ENCODE measurements around the gene TLX3.

The TLX3 gene

DNA sequence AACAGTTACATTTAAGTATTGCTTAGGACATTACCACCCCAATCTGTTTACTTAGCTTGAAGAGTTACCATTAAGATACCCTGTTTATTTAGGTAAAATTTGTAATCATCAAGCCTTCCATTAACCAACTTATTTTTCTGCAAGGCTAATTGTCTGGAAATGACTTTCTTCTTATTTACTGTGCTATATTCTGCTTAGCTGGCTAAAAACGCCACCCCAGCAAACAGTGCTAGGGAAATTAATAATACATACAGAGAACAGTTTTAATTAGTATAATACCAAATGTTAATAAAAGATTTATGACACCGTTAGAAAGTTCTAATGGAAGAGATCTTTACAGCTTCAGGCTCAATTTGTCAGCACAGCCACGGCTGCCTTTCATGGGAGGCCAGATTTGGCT, 14.0 kb downstream of the TLX3 start:
- no peak for DNase-seq (ENCODE audit: low read depth)
- TF ChIP-seq, protein P1, sequence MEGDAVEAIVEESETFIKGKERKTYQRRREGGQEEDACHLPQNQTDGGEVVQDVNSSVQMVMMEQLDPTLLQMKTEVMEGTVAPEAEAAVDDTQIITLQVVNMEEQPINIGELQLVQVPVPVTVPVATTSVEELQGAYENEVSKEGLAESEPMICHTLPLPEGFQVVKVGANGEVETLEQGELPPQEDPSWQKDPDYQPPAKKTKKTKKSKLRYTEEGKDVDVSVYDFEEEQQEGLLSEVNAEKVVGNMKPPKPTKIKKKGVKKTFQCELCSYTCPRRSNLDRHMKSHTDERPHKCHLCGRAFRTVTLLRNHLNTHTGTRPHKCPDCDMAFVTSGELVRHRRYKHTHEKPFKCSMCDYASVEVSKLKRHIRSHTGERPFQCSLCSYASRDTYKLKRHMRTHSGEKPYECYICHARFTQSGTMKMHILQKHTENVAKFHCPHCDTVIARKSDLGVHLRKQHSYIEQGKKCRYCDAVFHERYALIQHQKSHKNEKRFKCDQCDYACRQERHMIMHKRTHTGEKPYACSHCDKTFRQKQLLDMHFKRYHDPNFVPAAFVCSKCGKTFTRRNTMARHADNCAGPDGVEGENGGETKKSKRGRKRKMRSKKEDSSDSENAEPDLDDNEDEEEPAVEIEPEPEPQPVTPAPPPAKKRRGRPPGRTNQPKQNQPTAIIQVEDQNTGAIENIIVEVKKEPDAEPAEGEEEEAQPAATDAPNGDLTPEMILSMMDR (IDR thresholded peaks at IDR 0.05; ENCODE audit: insufficient read depth, low read depth, low read length, missing control alignments): no peak
- H3K4me3 ChIP-seq (ENCODE audit: low read depth, low read length): no peak overlapping the region

- TF ChIP-seq, protein P1 (IDR thresholded peaks at IDR 0.05; ENCODE audit: insufficient read depth, low read depth, low read length, missing control alignments): no peak
- no peak for DNase-seq (ENCODE audit: low read depth)
- no peak overlapping the region for H3K4me3 ChIP-seq (ENCODE audit: low read depth, low read length)
Observed at GRCh38 chr5:171323806-171324632, 15.0 kb downstream of the TLX3 start.

DNA sequence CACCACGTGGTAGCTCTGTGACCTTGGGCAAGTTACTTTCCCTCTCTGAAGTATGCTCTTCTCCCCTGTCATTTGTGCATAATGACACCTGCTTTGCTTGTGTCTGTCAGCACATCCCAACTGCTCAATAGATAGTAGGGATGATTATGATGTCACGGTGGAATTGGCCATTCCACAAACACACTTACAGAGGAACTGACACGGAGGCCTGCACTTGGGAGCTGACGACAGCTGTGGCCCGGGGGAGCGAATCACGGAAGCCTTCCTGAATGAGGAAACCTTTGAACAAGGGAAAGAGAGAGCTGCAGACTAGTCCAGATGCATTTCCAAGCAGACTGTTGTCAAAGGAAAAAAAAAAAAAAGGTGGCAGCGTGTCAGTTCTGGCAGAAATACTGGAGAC, 21.0 kb downstream of the TLX3 start:
- TF ChIP-seq, protein P1 (IDR thresholded peaks at IDR 0.05; ENCODE audit: insufficient read depth, low read depth, low read length, missing control alignments): no peak
- H3K4me3 ChIP-seq (ENCODE audit: low read depth, low read length): no peak overlapping the region
- DNase-seq (ENCODE audit: low read depth): no peak

DNA sequence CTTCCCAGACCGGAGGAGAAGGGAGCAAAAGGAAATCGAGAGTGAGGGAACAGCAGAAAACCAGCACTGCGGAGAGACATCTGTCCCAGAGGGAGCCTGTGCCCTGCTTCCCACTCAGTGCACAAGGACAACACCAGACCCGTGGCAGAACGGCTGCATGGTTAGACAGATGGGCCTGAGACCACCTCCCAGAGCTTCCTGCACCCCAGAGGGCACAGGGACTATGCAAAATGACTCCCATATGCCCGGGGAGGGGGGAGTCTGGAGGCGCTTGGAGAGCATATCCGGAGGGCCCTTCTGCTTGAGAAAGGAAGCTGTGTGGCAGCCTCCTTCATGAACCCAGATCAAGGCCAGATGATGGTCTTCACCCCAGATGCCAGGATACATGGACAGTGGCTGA, 26.6 kb downstream of the TLX3 start:
- TF ChIP-seq, protein P1 (IDR thresholded peaks at IDR 0.05; ENCODE audit: insufficient read depth, low read depth, low read length, missing control alignments): no peak
- H3K4me3 ChIP-seq (ENCODE audit: low read depth, low read length): no peak overlapping the region
- no peak for DNase-seq (ENCODE audit: low read depth)

GRCh38 chr5:171336521-171337209, 27.6 kb downstream of the TLX3 start:
- DNase-seq (ENCODE audit: low read depth): peak; percentile 47
- TF ChIP-seq, protein P1 (IDR thresholded peaks at IDR 0.05; ENCODE audit: insufficient read depth, low read depth, low read length, missing control alignments): peak; percentile 43
- peak overlapping the region; percentile 27 for H3K4me3 ChIP-seq (ENCODE audit: low read depth, low read length)

GRCh38 chr5:171337210-171337569, 28.1 kb downstream of the TLX3 start:
- TF ChIP-seq, protein P1 (IDR thresholded peaks at IDR 0.05; ENCODE audit: insufficient read depth, low read depth, low read length, missing control alignments): no peak
- no peak for DNase-seq (ENCODE audit: low read depth)
- no peak overlapping the region; the same call in 1 of the 2 replicates for H3K4me3 ChIP-seq (ENCODE audit: low read depth, low read length)

All from GM12865 (cell line).